Dermis microvascular lymphatic vessel endothelial cell (primary cell): ENCODE results near the gene LGALS4. TPM values are rescaled to one million over a fixed set of nuclear protein-coding genes. Genes with fewer than 3 reads are reported as not detected.
"Not testable (repeated sequence)": the region's sequence is repeated elsewhere in the genome, so short reads cannot be mapped to it uniquely, and the experiment has no call there.

Source experiments
- DNase-seq, 2 donors: peaks; one replicate each; pipeline versions ENCODE4 v3.0.0 to v3.0.0-alpha.2; 2010; ENCODE audit warnings: low read depth in 2 of 2
- total RNA-seq: library from RNA; depleted of rRNA; stranded (reverse); fragments of >200 nt; gene quantifications from 2 replicates; pipeline ENCODE4 v1.2.1, GENCODE V29; 2014

The LGALS4 gene
- total RNA-seq, 1 donor from 2014 or later, result not detected

DNA sequence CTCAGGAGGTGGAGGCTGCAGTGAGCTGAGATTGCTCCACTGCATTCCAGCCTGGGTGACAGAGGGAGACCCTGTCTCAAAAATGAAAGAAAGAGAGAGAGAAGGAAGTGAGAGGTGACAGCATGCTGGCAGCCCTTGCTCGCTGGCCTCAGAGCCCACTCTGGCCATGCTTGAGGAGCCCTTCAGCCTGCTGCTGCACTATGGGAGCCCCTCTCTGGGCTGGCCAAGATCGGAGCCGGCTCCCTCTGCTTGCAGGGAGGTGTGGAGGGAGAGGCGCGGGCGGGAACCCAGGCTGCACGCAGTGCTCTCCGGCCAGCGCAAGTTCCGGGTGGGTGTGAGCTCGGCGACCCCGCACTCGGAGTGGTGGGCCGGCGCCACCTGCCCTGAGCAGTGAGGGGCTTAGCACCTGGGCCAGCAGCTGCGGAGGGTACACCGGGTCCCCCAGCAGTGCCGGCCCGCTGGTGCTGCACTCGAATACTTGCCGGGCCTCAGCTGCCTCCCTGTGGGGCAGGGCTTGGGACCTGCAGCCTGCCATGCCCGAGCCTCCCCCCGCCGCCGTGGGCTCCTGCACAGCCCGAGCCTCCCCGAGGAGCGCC is 8.6 kb upstream of the LGALS4 start:
- not testable (repeated sequence) for DNase-seq

DNA sequence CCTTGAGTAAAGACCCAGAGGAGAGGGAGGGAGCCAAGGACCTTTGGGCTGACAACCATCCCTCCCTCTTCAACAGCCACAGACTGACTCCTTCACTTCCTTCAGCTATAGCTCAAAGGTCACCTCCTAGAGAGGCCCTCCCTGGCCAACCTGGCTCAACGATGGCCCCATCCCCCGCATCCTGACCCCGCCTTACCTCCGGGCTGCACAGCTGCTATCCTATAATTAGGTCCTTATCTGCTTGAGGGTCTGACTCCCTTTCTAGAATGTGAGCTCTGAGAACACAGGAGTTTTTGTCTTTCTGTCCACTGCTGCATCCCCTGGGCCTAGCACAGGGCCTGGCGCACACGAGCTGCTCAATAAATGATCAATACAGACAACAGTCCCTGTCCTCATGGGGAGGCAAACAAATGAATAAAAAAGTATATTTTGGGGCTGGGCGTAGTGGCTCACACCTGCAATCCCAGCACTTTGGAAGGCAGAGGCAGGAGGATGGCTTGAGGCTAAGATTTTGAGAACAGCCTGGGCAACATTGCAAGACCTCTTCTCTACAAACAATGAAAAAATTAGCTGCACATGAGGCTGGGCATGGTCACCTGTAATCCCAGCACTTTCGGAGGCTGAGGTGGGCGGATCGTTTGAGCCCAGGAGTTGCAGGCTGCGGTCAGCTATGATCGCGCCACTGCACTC is 6.6 kb upstream of the LGALS4 start:
- no peak for DNase-seq

- DNase-seq, result no peak
Measured at GRCh38 chr19:38817081-38817480, 4.3 kb upstream of the LGALS4 start.

GRCh38 chr19:38816131-38816750 is 3.5 kb upstream of the LGALS4 start:
- no peak for DNase-seq

- DNase-seq, result no peak
Measured at GRCh38 chr19:38815059-38816001, 2.6 kb upstream of the LGALS4 start.

GRCh38 chr19:38813932-38814331 is 1.2 kb upstream of the LGALS4 start:
- DNase-seq, result not testable (repeated sequence)

DNA sequence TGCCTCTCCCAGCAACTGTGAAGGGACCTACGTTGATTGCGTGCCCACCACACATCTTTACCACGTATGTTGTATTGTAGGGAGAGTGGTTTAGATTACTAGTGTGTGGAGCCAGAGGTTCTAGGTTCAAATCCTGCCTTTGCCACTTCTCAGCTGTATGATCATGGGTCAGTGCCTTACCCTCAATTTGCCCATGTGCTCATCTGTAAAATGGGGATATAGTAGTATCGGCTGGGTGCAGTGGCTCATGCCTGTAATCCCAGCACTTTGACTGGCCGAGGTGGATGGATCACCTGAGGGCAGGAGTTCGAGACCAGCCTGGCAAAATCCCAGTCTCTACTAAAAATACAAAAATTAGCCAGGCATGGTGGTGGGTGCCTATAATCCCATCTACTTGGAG is 578 bp upstream of the LGALS4 start:
- DNase-seq, result no peak

- DNase-seq, result no peak
Measured at GRCh38 chr19:38812009-38812840, 520 bp downstream of the LGALS4 start.

DNA sequence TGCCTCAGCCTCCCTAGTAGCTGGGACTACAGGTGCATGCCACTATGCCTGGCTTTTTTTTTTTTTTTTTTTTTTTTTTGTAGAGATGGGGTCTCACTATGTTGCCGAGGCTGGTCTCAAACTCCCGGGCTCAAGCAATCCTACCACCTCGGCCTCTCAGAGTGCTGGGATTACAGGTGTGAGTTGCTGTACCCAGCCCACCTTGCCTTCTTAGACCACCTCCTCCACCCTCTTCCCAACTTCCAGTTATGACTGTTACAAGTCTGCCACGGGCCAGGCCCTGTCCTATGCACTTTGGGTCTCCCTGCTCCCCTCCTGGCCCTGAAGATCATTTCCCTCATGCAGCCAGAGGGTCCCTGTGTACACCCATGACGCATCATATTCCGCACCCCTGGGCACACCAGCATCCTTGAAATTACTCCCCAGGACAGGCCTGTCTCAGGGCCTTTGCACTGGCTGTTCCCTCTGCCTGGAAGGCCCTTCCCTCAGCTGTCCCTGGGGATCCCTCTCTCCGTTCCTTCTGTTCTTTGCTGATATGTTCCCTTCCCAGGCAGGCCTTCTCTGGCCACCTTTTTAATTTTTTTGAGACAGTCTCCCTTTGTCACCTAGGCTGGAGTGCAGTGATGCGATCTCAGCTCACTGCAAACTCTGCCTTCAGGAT is 3.0 kb downstream of the LGALS4 start:
- no peak for DNase-seq

- DNase-seq, result no peak
Measured at GRCh38 chr19:38808741-38809140, 4.0 kb downstream of the LGALS4 start.

- not testable (repeated sequence) for DNase-seq
Measured at GRCh38 chr19:38807374-38808098, 5.2 kb downstream of the LGALS4 start.

DNA sequence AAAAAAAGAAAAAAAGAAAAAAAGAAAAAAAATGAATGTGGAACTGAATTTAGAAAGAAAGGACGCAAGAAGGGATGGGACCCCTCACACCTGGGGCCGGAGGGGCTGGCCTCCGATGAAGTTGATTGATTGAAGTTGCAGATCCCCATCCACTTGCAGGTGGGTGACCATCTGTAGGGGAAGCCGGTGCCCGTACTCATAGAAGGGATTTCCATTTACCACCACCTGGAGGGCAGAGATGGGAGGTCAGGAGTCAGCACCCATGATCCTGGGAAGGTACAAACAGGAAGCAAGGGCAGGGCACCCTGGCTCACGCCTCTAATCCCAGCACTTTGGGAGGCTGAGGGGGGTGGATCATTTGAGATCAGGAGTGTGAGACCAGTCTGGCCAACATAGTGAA is 6.4 kb downstream of the LGALS4 start:
- DNase-seq, result no peak

DNA sequence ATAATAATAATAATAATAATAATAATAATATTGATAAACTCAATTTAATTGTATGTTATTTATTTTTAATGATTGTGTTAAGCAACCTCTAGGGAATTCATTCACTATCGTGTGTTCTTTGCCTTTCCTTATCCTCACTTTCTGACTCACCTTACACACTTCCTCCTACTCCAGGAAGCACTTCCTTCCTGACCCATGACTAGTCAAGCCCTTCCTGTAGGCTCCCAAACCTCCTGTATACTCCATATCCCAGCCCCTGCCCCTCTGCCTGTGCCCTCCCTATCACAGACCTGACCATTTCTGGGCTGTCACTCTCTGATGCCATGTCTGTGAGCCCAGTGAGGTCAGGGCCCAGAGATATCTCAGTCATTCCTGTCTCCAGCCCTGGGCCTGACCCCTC is 7.6 kb downstream of the LGALS4 start:
- peak in 1 of 2 donors; percentile 40 for DNase-seq

DNA sequence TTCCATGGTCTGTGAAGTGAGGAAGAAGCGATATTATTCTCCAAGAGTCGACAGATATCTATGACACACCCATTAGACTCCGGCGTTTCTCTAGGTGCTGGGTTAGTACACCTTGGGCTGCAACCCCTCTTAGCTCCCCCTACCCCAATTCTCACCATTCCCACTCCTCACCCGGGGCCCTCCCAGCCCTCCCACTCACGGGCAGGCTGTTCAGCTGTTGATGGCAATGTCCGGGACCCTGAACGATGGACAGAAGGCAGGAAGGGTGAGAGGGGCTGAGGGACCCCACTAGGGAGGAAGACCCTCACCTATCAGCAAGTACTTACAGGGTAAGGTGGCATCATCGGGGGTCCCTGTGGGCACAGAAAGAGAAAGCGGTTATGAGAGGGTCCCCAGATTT is 9.2 kb downstream of the LGALS4 start:
- DNase-seq, result no peak

- DNase-seq, result no peak
Measured at GRCh38 chr19:38801359-38802095, 11.2 kb downstream of the LGALS4 start.

- DNase-seq, result no peak
Measured at GRCh38 chr19:38800577-38801347, 12.0 kb downstream of the LGALS4 start.

DNA sequence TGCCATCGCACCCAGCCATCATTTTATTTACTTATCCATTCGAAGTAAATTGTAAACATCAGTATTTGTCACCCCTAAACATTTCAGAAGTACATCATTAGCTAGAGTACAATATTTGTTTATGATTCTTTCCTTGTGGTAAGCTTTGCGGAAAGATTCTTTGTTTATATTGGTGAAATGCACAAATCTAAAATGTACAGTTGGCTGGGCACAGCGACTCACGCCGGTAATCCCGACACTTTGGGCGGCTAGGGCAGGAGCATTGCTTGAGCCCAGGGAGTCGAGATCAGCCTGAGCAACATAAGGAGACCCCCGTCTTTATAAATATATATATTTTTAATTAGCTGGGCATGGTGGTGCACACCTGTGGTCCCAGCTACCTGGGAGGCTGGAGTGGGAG is 13.6 kb downstream of the LGALS4 start:
- no peak for DNase-seq

DNA sequence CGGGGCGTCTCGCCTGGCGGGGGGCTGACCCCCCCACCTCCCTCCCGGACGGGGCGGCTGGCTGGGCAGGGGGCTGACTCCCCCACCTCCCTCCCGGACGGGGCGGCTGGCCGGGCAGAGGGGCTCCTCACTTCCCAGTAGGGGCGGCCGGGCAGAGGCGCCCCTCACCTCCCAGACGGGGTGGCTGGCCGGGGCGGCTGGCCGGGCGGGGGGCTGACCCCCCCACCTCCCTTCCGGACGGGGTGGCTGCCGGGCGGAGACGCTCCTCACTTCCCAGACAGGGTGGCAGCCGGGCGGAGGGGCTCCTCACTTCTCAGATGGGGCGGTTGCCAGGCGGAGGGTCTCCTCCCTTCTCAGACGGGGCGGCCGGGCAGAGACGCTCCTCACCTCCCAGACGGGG is 15.0 kb downstream of the LGALS4 start:
- DNase-seq, result not testable (repeated sequence)
